Left ventricle myocardium inferior (tissue), 1 donor: ENCODE results near the gene RAB22A. TPM values are rescaled to one million over a fixed set of nuclear protein-coding genes. Genes with fewer than 3 reads are reported as not detected.

Experiments
- DNase-seq: peaks from one replicate; pipeline ENCODE4 v3.0.0-alpha.2; 2020
- H3K27ac ChIP-seq: fragments of 200-600 bp; replicated peaks from 2 replicates; pipeline ENCODE4 v1.8.0; 2021
- H3K27me3 ChIP-seq: fragments of 200-600 bp; 2 replicates; pipeline ENCODE4 v1.8.0; 2021; ENCODE audit warnings: low read depth
- H3K36me3 ChIP-seq: fragments of 200-600 bp; 2 replicates; pipeline ENCODE4 v1.8.0; 2021
- H3K4me1 ChIP-seq: fragments of 200-600 bp; 2 replicates; pipeline ENCODE4 v1.8.0; 2021
- H3K4me3 ChIP-seq: fragments of 200-600 bp; 2 replicates; pipeline ENCODE4 v1.8.0; 2021; ENCODE audit warnings: mild to moderate bottlenecking, moderate library complexity
- H3K9me3 ChIP-seq: fragments of 200-600 bp; replicated peaks from 2 replicates; pipeline ENCODE4 v1.8.0; 2021
- CTCF ChIP-seq: fragments of 200-600 bp; IDR thresholded peaks from 2 replicates; pipeline ENCODE4 v1.8.0; 2021; ENCODE audit warnings: antibody characterized with exemption, mild to moderate bottlenecking, borderline replicate concordance
- intact Hi-C: fragments of 100-400 bp; cut with micrococcal nuclease; formaldehyde crosslinking; loops from one replicate; pipeline ENCODE4 v1.11.0; 2022
- total RNA-seq: library from RNA; stranded (reverse); fragmentation: NEBNext Ultra II Directional; extraction: Animal tissue kit (Norgen Biotek cat#: 25700); gene quantifications from one replicate; pipeline ENCODE4 v1.2.1, GENCODE V29; 2021
- donor health status: DM: no; HTN: yes; CAD: no; lungs with severe emphysema.

RAB22A gene
- total RNA-seq, 1 donor from 2014 or later = 6.6 TPM

- Histone ChIP-seq H3K27me3 (no peaks in the 10 kb centered on the region), H3K4me3 (no peak overlapping the region), H3K27ac (no peak overlapping the region), H3K9me3 (no peaks in the 10 kb centered on the region), H3K36me3 (peaks cover 70% of the 10 kb centered on the region), H3K4me1 (peaks cover 7% of the 10 kb centered on the region)
- TF ChIP-seq CTCF = no peak
- no peak for DNase-seq
- intact Hi-C loops = no loop called here
Observed at GRCh38 chr20:58268421-58268821, 41.1 kb upstream of the RAB22A start.

- intact Hi-C loops = no loop called here
- no peak overlapping the region for H3K27ac ChIP-seq
- DNase-seq = no peak
- TF ChIP-seq CTCF = no peak
- H3K9me3 ChIP-seq = peaks cover under 1% of the 10 kb centered on the region
- peaks cover 64% of the 10 kb centered on the region for H3K36me3 ChIP-seq
- H3K4me1 ChIP-seq = peaks cover 7% of the 10 kb centered on the region
- H3K27me3 ChIP-seq = no peaks in the 10 kb centered on the region
- H3K4me3 ChIP-seq = no peak overlapping the region
Observed at GRCh38 chr20:58268936-58269619, 40.4 kb upstream of the RAB22A start.

GRCh38 chr20:58271606-58272351, 37.7 kb upstream of the RAB22A start:
- intact Hi-C loops = no loop called here
- peaks cover 40% of the 10 kb centered on the region for H3K36me3 ChIP-seq
- H3K9me3 ChIP-seq = peaks cover 6% of the 10 kb centered on the region

GRCh38 chr20:58274384-58274783, 35.1 kb upstream of the RAB22A start:
- Histone ChIP-seq H3K36me3 (peaks cover 27% of the 10 kb centered on the region), H3K27me3 (no peaks in the 10 kb centered on the region), H3K9me3 (peaks cover 6% of the 10 kb centered on the region), H3K4me1 (peaks cover under 1% of the 10 kb centered on the region), H3K27ac (no peak overlapping the region), H3K4me3 (no peak overlapping the region)
- intact Hi-C loops = no loop called here
- no peak for DNase-seq
- no peak for TF ChIP-seq CTCF

More at GRCh38 chr20:58271606-58272351, 37.7 kb upstream of the RAB22A start:
- no peaks in the 10 kb centered on the region for H3K27me3 ChIP-seq
- DNase-seq = no peak
- H3K27ac ChIP-seq = no peak overlapping the region
- H3K4me1 ChIP-seq = peaks cover 7% of the 10 kb centered on the region
- no peak overlapping the region for H3K4me3 ChIP-seq
- TF ChIP-seq CTCF = no peak

- Histone ChIP-seq H3K4me1 (no peaks in the 10 kb centered on the region), H3K4me3 (no peak overlapping the region)
- TF ChIP-seq CTCF = no peak
Observed at GRCh38 chr20:58277107-58277506, 32.4 kb upstream of the RAB22A start.

More at GRCh38 chr20:58277107-58277506, 32.4 kb upstream of the RAB22A start:
- no peaks in the 10 kb centered on the region for H3K36me3 ChIP-seq
- peaks cover 6% of the 10 kb centered on the region for H3K9me3 ChIP-seq
- H3K27me3 ChIP-seq = no peaks in the 10 kb centered on the region
- DNase-seq = no peak
- intact Hi-C loops = no loop called here
- H3K27ac ChIP-seq = no peak overlapping the region
